Astrocyte of the hippocampus (primary cell): ENCODE measurements around the gene ZNF277.
"Not testable (repeated sequence)": the region's sequence is repeated elsewhere in the genome, so short reads cannot be mapped to it uniquely, and the experiment has no call there.

Experiments
- DNase-seq: peaks from one replicate; pipeline ENCODE4 v3.0.0; 2011; ENCODE audit warnings: low read depth, low spot score

Gene ZNF277

GRCh38 chr7:112211348-112211907 is 4.9 kb downstream of the ZNF277 start:
- peak; percentile 17 for DNase-seq

DNA sequence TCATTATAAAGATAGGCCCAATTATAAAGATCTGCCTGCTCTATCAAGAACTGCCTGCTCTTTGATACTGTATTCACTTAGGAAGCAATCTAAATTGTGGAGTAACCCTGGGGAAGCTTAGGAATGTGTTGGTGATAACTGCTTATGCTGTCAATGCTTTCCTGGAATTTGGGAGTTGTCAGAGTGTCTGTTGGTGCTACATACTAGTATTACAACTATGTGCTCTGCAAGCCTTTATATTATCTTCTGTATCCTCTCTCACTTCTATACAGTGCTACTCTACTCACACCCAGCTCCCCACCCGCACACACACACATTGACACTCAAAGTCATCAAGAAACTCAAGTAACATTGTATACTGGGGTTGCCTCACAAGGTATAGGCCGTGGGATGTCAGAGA is 6.1 kb downstream of the ZNF277 start:
- DNase-seq: peak; percentile 29

GRCh38 chr7:112213735-112214134 is 7.2 kb downstream of the ZNF277 start:
- no peak for DNase-seq

GRCh38 chr7:112214268-112214667 is 7.8 kb downstream of the ZNF277 start:
- DNase-seq: no peak

DNA sequence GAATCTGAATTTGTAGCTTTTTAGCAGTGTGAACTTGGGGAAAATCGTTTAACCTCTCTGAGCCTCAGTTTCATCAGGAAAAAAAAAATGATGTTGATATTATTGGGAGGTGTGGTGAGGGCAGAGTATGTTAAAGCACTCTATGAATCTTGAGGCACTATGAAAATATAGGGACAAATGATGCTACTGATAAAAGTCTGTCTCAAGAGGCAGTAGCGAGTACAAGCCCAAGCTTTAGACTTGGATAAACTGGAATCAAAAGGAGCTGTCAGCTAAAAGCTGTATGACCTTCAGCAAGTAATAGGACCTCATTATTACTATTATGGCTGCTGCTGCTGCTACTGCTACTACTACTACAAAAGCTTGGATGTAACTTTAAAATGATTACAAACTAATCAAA is 8.4 kb downstream of the ZNF277 start:
- no peak for DNase-seq

DNA sequence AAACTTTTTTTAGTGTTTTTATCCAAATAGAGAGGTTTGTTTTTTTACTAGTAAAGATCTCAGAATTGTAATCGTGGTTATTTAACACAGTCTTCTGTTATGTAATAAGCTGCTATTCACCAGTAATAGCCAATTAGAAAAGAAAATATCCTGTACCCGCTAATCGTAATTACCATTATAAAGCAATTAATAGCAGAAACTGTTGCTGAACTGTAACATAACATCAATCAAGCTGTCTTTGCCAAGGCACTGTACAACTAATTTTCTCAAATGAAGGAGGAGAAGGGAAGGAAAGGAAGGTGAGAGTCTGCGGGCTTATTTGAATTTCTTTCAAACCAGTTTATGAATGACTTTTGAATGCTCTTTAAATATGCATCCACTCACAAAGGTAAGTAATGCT is 9.3 kb downstream of the ZNF277 start:
- DNase-seq: no peak

GRCh38 chr7:112220877-112221434 is 14.5 kb downstream of the ZNF277 start:
- DNase-seq: no peak

GRCh38 chr7:112223310-112223709 is 16.8 kb downstream of the ZNF277 start:
- no peak for DNase-seq

DNA sequence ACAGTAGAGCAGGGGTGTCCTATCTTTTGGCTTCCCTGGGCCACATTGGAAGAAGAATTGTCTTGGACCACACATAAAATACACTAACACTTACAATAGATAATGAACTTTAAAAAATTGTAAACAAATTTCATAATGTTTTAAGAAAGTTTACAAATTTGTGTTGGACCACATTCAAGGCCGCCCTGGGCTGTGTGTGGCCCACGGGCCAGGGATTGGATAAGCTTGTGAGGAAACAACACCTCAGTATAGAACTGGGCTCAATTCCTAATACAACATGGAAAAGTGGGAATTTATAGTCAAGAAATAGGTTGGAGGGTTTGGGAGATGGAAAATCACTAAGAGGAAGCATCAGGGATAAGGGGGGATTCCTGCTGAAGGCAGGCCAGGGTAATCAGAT is 17.7 kb downstream of the ZNF277 start:
- no peak for DNase-seq

DNA sequence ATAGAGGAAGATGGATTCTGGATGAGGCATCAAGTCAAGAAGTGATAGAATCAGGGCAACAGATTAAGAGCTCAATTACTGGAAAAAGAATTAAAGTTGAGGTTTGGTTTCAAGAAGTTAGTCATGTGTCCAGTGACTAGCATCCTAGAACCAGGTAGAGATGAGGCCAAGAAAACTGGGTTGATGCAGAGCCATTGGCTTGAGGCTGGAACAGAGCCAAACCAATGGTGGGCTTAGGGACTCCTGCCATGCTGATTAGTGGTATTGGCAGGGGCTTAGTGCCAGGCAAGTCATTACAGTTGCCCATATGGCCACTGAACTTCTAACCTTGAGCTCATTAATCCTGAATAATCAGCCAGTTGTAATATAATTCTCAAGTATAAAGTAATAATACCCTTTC is 18.5 kb downstream of the ZNF277 start:
- peak; percentile 75 for DNase-seq

DNA sequence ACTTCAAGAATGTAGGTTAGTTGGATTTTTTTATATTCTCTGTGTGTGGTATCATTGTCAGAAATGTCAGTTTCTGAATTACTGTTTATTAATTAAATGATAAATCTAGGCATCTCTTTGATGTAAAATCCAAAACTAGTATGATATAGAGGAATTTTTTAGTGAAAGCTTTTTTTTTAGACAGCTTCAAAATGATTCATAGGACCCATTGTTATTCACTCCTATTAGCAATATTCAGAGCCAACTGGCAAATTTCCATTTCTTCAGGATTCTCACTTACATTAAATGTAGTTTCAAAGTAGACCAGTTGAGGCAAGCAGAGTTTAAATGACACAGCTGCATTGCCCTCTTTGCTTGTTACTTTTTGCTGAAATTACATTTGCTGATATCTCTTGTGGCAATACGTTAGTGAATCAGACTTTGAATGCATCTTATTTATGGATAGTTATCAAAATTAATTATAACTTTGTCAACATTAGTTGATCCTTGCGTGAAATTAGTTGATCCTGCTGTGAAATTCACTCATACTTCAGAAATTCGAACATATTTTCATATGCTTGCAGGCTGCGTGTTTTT is 20.3 kb downstream of the ZNF277 start:
- DNase-seq: no peak

DNA sequence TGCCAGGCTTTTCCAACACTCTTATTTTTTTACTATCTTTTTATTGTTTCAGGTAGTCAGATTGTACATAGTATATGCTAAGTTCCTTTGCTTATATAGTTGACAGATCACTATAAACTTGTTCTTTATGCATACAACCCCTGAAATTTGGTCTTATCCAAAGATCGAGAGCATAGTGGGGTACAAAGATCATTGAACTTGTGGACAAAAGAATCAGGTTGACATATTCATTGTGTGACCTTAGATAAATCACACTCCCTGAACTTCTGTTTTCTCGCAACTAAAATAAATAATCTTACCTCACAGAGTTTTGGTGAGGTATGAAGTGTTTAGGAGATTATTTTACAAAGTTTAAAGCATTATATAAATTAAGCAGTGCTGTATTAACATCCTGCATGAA is 22.1 kb downstream of the ZNF277 start:
- no peak for DNase-seq

GRCh38 chr7:112232212-112232978 is 25.9 kb downstream of the ZNF277 start:
- no peak for DNase-seq

DNA sequence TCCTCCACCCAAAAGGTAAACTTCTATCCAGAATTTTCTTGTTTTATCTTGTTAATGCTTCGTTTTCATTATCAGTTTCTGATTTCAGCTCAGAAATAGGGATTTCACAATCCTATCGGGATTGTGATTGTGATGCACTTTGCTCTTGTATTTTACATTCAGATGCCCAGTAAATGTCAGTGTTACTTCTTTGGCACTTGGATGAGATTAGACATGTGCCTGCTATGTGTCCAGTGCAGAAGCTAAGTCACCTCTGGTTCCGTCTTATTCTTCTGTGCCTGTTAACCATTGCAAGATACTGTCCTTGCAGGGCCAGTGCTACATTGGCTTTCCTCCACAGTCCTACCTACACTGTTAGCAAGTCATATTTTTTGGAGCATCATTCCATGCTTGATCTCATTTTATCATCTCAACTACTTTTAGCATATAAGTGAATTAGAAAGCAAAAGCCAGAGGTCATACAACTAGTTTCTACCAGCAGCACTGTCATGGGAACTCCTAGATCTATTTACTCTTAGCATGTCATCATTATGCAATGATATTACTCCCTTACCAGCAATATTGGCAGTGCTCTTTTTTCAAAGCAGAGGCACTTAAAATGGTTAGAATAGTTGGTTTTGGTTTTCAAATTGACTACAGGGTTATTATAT is 26.7 kb downstream of the ZNF277 start:
- DNase-seq: no peak

GRCh38 chr7:112234147-112234546 is 27.7 kb downstream of the ZNF277 start:
- no peak for DNase-seq

GRCh38 chr7:112236597-112236996 is 30.1 kb downstream of the ZNF277 start:
- no peak for DNase-seq

GRCh38 chr7:112238330-112238729 is 31.8 kb downstream of the ZNF277 start:
- DNase-seq: no peak

- peak; percentile 39 for DNase-seq
Measured at GRCh38 chr7:112238852-112239610, 32.5 kb downstream of the ZNF277 start.

DNA sequence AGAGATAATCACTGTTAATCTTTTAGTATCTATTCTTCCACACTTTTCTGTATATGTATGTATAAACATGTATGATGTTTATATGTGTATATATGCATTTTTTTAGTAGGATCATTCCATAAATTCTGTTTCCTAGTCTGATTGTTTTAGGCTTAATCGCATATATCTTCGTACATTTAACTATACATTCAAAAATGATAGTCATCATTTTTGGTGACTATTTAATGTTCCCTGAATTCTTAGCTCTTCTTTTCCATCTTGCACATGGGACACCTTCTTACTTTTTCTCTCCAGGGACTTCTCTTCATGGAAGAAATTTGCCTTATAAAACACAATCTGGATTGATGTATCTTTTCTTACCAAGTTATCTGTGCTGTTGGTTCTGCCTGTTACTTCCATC is 42.1 kb downstream of the ZNF277 start:
- DNase-seq: no peak

DNA sequence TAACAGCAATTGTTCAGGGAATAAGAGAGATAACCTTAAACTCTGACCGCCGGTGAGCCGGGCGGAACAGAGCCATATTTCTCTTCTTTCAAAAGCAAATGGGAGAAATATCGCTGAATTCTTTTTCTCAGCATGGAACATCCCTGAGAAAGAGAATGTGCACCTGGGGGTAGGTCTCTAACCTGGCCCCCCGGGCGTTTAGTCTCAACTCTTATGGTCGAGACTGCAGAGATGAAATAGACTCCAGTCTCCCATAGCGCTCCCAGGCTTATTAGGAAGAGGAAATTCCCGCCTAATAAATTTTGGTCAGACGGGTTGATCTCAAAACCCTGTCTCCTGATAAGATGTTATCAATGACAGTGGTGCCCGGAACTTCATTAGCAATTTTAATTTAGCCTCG is 43.5 kb downstream of the ZNF277 start:
- DNase-seq: not testable (repeated sequence)

DNA sequence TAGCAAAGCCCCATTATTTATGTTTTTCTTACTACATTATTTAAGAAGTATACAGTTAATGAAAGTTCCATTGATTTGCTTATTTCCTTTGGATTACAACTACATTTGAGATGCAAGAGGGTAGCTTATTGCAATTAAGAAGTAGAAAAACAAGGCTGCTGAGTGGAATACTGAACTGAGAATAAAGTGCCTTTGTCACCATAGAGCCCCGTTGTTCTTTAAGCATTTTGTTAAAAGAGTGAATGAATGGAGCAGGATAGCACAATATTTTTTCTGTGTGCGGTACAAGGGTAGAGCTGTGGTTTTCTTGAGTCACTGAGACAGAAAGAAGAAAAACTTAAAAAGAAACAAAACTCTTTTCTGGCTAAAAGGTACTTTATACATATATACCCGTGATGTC is 45.6 kb downstream of the ZNF277 start:
- DNase-seq: peak; percentile 35

GRCh38 chr7:112252691-112253090 is 46.2 kb downstream of the ZNF277 start:
- no peak for DNase-seq
